H7 (cell line): ENCODE measurements around the gene BZW2. TPM values are rescaled to one million over a fixed set of nuclear protein-coding genes. Genes with fewer than 3 reads are reported as not detected.
A peak's percentile ranks its signal among the peaks of the same experiment; 100 is the strongest.
"Not testable (repeated sequence)": the region's sequence is repeated elsewhere in the genome, so short reads cannot be mapped to it uniquely, and the experiment has no call there.

Source experiments
- DNase-seq: peaks from one replicate; pipeline ENCODE4 v3.0.0; 2012
- H3K27me3 ChIP-seq: 2 replicates; pipeline ENCODE4 v1.6.0; 2011; ENCODE audit warnings: mild to moderate bottlenecking, low read length; ENCODE audit not compliant: control insufficient read depth, insufficient read depth
- H3K36me3 ChIP-seq: replicated peaks from 2 replicates; pipeline ENCODE4 v1.5.1; 2011; ENCODE audit warnings: low read length; ENCODE audit not compliant: control insufficient read depth, insufficient read depth
- H3K4me3 ChIP-seq: 2 replicates; pipeline ENCODE4 v1.5.1; 2011; ENCODE audit warnings: low read depth, mild to moderate bottlenecking, control low read depth, low read length, moderate library complexity; ENCODE audit not compliant: insufficient read depth
- total RNA-seq: library from RNA; depleted of rRNA; stranded (reverse); fragments of >200 nt; shearing (Covaris generic); gene quantifications from 2 replicates; pipeline ENCODE4 v1.2.3, GENCODE V29; 2014

BZW2 gene
- total RNA-seq, 1 experiment from 2014 or later, result 99.0 TPM

- no peaks in the 10 kb centered on the region for H3K27me3 ChIP-seq
- no peak for DNase-seq
- H3K36me3 ChIP-seq, result peaks cover 2% of the 10 kb centered on the region
- no peak overlapping the region for H3K4me3 ChIP-seq
Measured at GRCh38 chr7:16675277-16675676, 29.3 kb downstream of the BZW2 start.

GRCh38 chr7:16677978-16678494 is 32.1 kb downstream of the BZW2 start:
- H3K4me3 ChIP-seq, result no peak overlapping the region
- peaks cover 4% of the 10 kb centered on the region for H3K36me3 ChIP-seq
- H3K27me3 ChIP-seq, result no peaks in the 10 kb centered on the region
- DNase-seq, result no peak

GRCh38 chr7:16678645-16679566 is 32.9 kb downstream of the BZW2 start:
- H3K36me3 ChIP-seq, H3K4me3 ChIP-seq, DNase-seq, H3K27me3 ChIP-seq: not testable (repeated sequence)

GRCh38 chr7:16684935-16685334 is 39.0 kb downstream of the BZW2 start:
- H3K4me3 ChIP-seq, result no peak overlapping the region
- peaks cover 3% of the 10 kb centered on the region for H3K36me3 ChIP-seq
- DNase-seq, result no peak
- no peaks in the 10 kb centered on the region for H3K27me3 ChIP-seq

GRCh38 chr7:16685535-16685934 is 39.6 kb downstream of the BZW2 start:
- Histone ChIP-seq H3K27me3 (no peaks in the 10 kb centered on the region), H3K4me3 (no peak overlapping the region), H3K36me3 (peaks cover 3% of the 10 kb centered on the region; the same call in 1 of the 2 replicates)
- DNase-seq, result no peak

GRCh38 chr7:16688249-16688648 is 42.3 kb downstream of the BZW2 start:
- DNase-seq, result no peak
- Histone ChIP-seq H3K4me3 (no peak overlapping the region), H3K36me3 (peaks cover 7% of the 10 kb centered on the region)

GRCh38 chr7:16691241-16691640 is 45.3 kb downstream of the BZW2 start:
- H3K36me3 ChIP-seq, result peaks cover 14% of the 10 kb centered on the region

More at GRCh38 chr7:16688249-16688648, 42.3 kb downstream of the BZW2 start:
- H3K27me3 ChIP-seq, result no peaks in the 10 kb centered on the region

GRCh38 chr7:16693601-16694318 is 47.8 kb downstream of the BZW2 start:
- DNase-seq, result no peak
- Histone ChIP-seq H3K27me3 (no peaks in the 10 kb centered on the region), H3K36me3 (peaks cover 23% of the 10 kb centered on the region), H3K4me3 (no peak overlapping the region)

More at GRCh38 chr7:16691241-16691640, 45.3 kb downstream of the BZW2 start:
- H3K27me3 ChIP-seq, result no peaks in the 10 kb centered on the region
- no peak overlapping the region for H3K4me3 ChIP-seq
- no peak for DNase-seq

- no peak for DNase-seq
Measured at GRCh38 chr7:16694806-16695205, 48.8 kb downstream of the BZW2 start.

GRCh38 chr7:16695621-16696237 is 49.7 kb downstream of the BZW2 start:
- Histone ChIP-seq H3K4me3 (no peak overlapping the region), H3K27me3 (no peaks in the 10 kb centered on the region), H3K36me3 (peaks cover 20% of the 10 kb centered on the region)
- DNase-seq, result peak; percentile 19

More at GRCh38 chr7:16694806-16695205, 48.8 kb downstream of the BZW2 start:
- Histone ChIP-seq H3K36me3 (peaks cover 21% of the 10 kb centered on the region), H3K27me3 (no peaks in the 10 kb centered on the region), H3K4me3 (no peak overlapping the region)

GRCh38 chr7:16697507-16698199 is 51.7 kb downstream of the BZW2 start:
- no peak for DNase-seq
- H3K36me3 ChIP-seq, result peaks cover 16% of the 10 kb centered on the region

GRCh38 chr7:16698200-16698905 is 52.4 kb downstream of the BZW2 start:
- DNase-seq, result no peak
- Histone ChIP-seq H3K27me3 (no peaks in the 10 kb centered on the region), H3K36me3 (peaks cover 16% of the 10 kb centered on the region), H3K4me3 (no peak overlapping the region)

More at GRCh38 chr7:16697507-16698199, 51.7 kb downstream of the BZW2 start:
- H3K27me3 ChIP-seq, result no peaks in the 10 kb centered on the region
- no peak overlapping the region for H3K4me3 ChIP-seq

- no peak for DNase-seq
- no peak overlapping the region for H3K4me3 ChIP-seq
- H3K27me3 ChIP-seq, result no peaks in the 10 kb centered on the region
- H3K36me3 ChIP-seq, result peaks cover 6% of the 10 kb centered on the region
Measured at GRCh38 chr7:16702441-16702840, 56.5 kb downstream of the BZW2 start.
